Measurements from ENCODE around the gene SLC49A3. TPM values are rescaled to one million over a fixed set of nuclear protein-coding genes. Genes with fewer than 3 reads are reported as not detected.

The SLC49A3 gene
- total and polyA plus RNA-seq, 2 of the 13 experiments (the other 11 are each of a cell fraction or from before 2014, with no cell fraction given) = 0.07 to 0.17 TPM

GRCh38 chr4:692771-693554 lies 4.0 kb upstream of the SLC49A3 start (continued):
- no peak for TF ChIP-seq PRDM4 (CRISPR knock-in tag; IDR thresholded peaks at IDR 0.05; ENCODE audit: borderline replicate concordance)
- no peak for TF ChIP-seq ZNF460 (CRISPR knock-in tag; IDR thresholded peaks at IDR 0.05; ENCODE audit: borderline replicate concordance)
- TF ChIP-seq ZNF557 (CRISPR knock-in tag; IDR thresholded peaks at IDR 0.05) = no peak
- TF ChIP-seq ZGPAT (CRISPR knock-in tag; IDR thresholded peaks at IDR 0.05) = peak; percentile 91
- no peak for TF ChIP-seq E2F5 (CRISPR knock-in tag; conservative IDR thresholded peaks at IDR 0.05)
- no peak for TF ChIP-seq ZNF235 (CRISPR knock-in tag; IDR thresholded peaks at IDR 0.05; ENCODE audit: borderline replicate concordance)
- peak; percentile 78 for TF ChIP-seq MED1 (CRISPR knock-in tag; IDR thresholded peaks at IDR 0.05)
- TF ChIP-seq HDAC2 (CRISPR knock-in tag; IDR thresholded peaks at IDR 0.05) = peak; percentile 82
- TF ChIP-seq REST (IDR thresholded peaks at IDR 0.05; ENCODE audit: borderline replicate concordance in 1 of 2, low read depth in 1 of 2, low read length in 2 of 2) = no peak
- TF ChIP-seq ZMAT5 (CRISPR knock-in tag; IDR thresholded peaks at IDR 0.05; ENCODE audit: borderline replicate concordance, low read depth) = no peak
- no peak for TF ChIP-seq ZNF597 (CRISPR knock-in tag; IDR thresholded peaks at IDR 0.05)
- TF ChIP-seq RFXAP (CRISPR knock-in tag; IDR thresholded peaks at IDR 0.05; ENCODE audit: borderline replicate concordance) = no peak
- TF ChIP-seq ZNF770 (CRISPR knock-in tag; IDR thresholded peaks at IDR 0.05) = 0 out of 2 replicates have a peak, but pooled peaks have one; percentile 27
- TF ChIP-seq ZNF329 (CRISPR knock-in tag; IDR thresholded peaks at IDR 0.05; ENCODE audit: low read depth) = no peak
- no peak for TF ChIP-seq TRIM24 (CRISPR knock-in tag; IDR thresholded peaks at IDR 0.05)
